HepG2 (cell line): ENCODE results near the gene HILPDA. TPM values are rescaled to one million over a fixed set of nuclear protein-coding genes. Genes with fewer than 3 reads are reported as not detected.

Experiments
- CEBPB ChIP-seq: IDR thresholded peaks from 2 replicates; pipeline ENCODE4 v1.6.1; 2011; ENCODE audit warnings: low read depth, low read length, improper control_type of control experiment, borderline replicate concordance
- EP300 ChIP-seq, 3 experiments: sonication (generic) in 1 of 3; formaldehyde crosslinking in 1 of 3; IDR thresholded peaks; 2 replicates each; pipeline versions ENCODE4 v1.5.1 to v1.6.1; 2011 to 2020; ENCODE audit warnings: low read depth in 2 of 3, low read length in 2 of 3, borderline replicate concordance in 1 of 3, improper control_type of control experiment in 1 of 3, mild to moderate bottlenecking in 1 of 3, missing genetic modification reagents in 1 of 3, moderate library complexity in 1 of 3
- FOXA1 ChIP-seq, 2 experiments: fragments of 450-650 bp in 1 of 2; sonication (generic) in 1 of 2; formaldehyde crosslinking in 1 of 2; IDR thresholded peaks; 2 replicates each; pipeline versions ENCODE4 v1.4.0 to v1.6.1; 2016 to 2020; ENCODE audit warnings: missing genetic modification reagents in 1 of 2
- HHEX ChIP-seq: IDR thresholded peaks from 2 replicates; pipeline ENCODE4 v1.6.1; 2016; ENCODE audit warnings: control low read depth
- RARA ChIP-seq: IDR thresholded peaks from 2 replicates; pipeline ENCODE4 v1.6.1; 2016; ENCODE audit warnings: missing genetic modification reagents, missing compliant biosample characterization
- REST ChIP-seq, 2 experiments: IDR thresholded peaks; 2 replicates each; pipeline ENCODE4 v1.6.1; 2011 to 2012; ENCODE audit warnings: low read length in 2 of 2, borderline replicate concordance in 1 of 2, low read depth in 1 of 2, mild to moderate bottlenecking in 1 of 2, moderate library complexity in 1 of 2
- SAP130 ChIP-seq: IDR thresholded peaks from 2 replicates; pipeline ENCODE4 v1.6.1; 2016; ENCODE audit warnings: low read depth
- ZNF547 ChIP-seq: sonication (generic); formaldehyde crosslinking; IDR thresholded peaks from 2 replicates; pipeline ENCODE4 v1.5.1; 2020; ENCODE audit warnings: mild to moderate bottlenecking, missing genetic modification reagents
- polyA plus RNA-seq, 8 experiments: library from polyadenylated mRNA; depleted of rRNA in 3 of 8; stranded (reverse) in 7 of 8; unstranded in 1 of 8; fragments of >200 nt; fragmentation: Illumina TruSeq in 4 of 8; extraction: Trizol in 4 of 8; gene quantifications; 2 replicates each; pipeline versions ENCODE4 v1.2.1 to v1.2.3, GENCODE V29; 2011 to 2016; ENCODE audit warnings: low read depth in 4 of 8, missing spikeins in 1 of 8, mixed read lengths in 1 of 8; ENCODE audit not compliant: insufficient read depth in 1 of 8
- total RNA-seq, 5 experiments: library from RNA; depleted of rRNA; stranded (reverse); fragments of >200 nt; fragmentation: Illumina TruSeq; extraction: Trizol; gene quantifications; 2 replicates each; pipeline ENCODE4 v1.2.3, GENCODE V29; 2016; ENCODE audit warnings: low read depth in 1 of 5
- TF ChIP-seq, protein P1 (sequence below): IDR thresholded peaks from 2 replicates; pipeline ENCODE4 v1.6.1; 2016; ENCODE audit warnings: low read depth
- TF ChIP-seq, protein P2 (sequence below): sonication (generic); formaldehyde crosslinking; conservative IDR thresholded peaks from 2 replicates; pipeline ENCODE4 v1.4.0; 2020; ENCODE audit warnings: mild to moderate bottlenecking, missing genetic modification reagents, moderate library complexity

The HILPDA gene
- total and polyA plus RNA-seq, 2 of the 13 experiments (the other 11 are each of a cell fraction or from before 2014, with no cell fraction given), result 11.1 to 44.0 TPM

DNA sequence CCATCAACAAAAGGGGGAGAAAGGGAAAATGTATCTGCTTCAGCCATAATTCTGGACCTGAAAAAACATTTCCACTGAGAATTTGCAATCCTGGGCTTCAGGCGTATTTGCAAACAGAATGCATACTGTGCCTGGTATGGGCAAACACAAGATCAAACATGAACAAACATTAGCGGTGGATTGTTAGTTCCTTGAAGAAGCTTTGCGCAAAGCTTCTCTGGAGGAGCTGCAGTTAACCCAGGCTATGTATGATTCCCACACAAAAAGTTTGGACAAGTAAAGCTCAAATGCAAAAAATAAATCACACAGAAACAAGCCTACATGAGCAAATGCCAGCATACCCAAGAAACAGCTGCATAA, 20.4 kb upstream of the HILPDA start (continued):
- TF ChIP-seq EP300 (IDR thresholded peaks at IDR 0.05; ENCODE audit: low read depth in 2 of 2, low read length in 2 of 2) (peak in 1 of 2 experiments; percentile 74; a peak in 2 of 4 replicates), EP300 (CRISPR knock-in tag; IDR thresholded peaks at IDR 0.05; ENCODE audit: borderline replicate concordance) (peak; percentile 40; the same call in 1 of the 2 replicates), CEBPB (peak; percentile 53; the same call in 1 of the 2 replicates), SAP130 (peak; percentile 55), ZNF547 (CRISPR knock-in tag) (no peak), REST (IDR thresholded peaks at IDR 0.05; ENCODE audit: borderline replicate concordance in 1 of 2, low read depth in 1 of 2, low read length in 2 of 2) (peak in 1 of 2 experiments; percentile 7; a peak in 1 of 4 replicates), HHEX (CRISPR knock-in tag) (peak; percentile 59; the same call in 1 of the 2 replicates), FOXA1 (IDR thresholded peaks at IDR 0.05) (no peak), FOXA1 (CRISPR knock-in tag; IDR thresholded peaks at IDR 0.05) (peak; percentile 74), RARA (CRISPR knock-in tag) (peak; percentile 53)
- TF ChIP-seq, protein P1, sequence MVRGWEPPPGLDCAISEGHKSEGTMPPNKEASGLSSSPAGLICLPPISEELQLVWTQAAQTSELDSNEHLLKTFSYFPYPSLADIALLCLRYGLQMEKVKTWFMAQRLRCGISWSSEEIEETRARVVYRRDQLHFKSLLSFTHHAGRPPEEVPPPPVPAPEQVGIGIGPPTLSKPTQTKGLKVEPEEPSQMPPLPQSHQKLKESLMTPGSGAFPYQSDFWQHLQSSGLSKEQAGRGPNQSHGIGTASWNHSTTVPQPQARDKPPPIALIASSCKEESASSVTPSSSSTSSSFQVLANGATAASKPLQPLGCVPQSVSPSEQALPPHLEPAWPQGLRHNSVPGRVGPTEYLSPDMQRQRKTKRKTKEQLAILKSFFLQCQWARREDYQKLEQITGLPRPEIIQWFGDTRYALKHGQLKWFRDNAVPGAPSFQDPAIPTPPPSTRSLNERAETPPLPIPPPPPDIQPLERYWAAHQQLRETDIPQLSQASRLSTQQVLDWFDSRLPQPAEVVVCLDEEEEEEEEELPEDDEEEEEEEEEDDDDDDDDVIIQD, result no peak
- TF ChIP-seq, protein P2, sequence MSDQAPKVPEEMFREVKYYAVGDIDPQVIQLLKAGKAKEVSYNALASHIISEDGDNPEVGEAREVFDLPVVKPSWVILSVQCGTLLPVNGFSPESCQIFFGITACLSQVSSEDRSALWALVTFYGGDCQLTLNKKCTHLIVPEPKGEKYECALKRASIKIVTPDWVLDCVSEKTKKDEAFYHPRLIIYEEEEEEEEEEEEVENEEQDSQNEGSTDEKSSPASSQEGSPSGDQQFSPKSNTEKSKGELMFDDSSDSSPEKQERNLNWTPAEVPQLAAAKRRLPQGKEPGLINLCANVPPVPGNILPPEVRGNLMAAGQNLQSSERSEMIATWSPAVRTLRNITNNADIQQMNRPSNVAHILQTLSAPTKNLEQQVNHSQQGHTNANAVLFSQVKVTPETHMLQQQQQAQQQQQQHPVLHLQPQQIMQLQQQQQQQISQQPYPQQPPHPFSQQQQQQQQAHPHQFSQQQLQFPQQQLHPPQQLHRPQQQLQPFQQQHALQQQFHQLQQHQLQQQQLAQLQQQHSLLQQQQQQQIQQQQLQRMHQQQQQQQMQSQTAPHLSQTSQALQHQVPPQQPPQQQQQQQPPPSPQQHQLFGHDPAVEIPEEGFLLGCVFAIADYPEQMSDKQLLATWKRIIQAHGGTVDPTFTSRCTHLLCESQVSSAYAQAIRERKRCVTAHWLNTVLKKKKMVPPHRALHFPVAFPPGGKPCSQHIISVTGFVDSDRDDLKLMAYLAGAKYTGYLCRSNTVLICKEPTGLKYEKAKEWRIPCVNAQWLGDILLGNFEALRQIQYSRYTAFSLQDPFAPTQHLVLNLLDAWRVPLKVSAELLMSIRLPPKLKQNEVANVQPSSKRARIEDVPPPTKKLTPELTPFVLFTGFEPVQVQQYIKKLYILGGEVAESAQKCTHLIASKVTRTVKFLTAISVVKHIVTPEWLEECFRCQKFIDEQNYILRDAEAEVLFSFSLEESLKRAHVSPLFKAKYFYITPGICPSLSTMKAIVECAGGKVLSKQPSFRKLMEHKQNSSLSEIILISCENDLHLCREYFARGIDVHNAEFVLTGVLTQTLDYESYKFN (CRISPR knock-in tag), result peak; percentile 59
